Lung (tissue), 12 donors: Measurements from ENCODE around the gene FBXO28. TPM values are rescaled to one million over a fixed set of nuclear protein-coding genes. Genes with fewer than 3 reads are reported as not detected.

ENCODE experiments used
- ATAC-seq: fragments of 200-7000 bp; cut with Tn5 transposase; one replicate; pipeline ENCODE4 v1.9.1; 2020; ENCODE audit warnings: moderate number of reproducible peaks; ENCODE audit not compliant: insufficient read depth, low FRiP score
- DNase-seq, 3 donors: peaks; one replicate each; pipeline ENCODE4 v3.0.0-alpha.2; 2013 to 2017
- H3K27ac ChIP-seq, 2 donors: one replicate each; pipeline ENCODE4 v1.5.1; 2013; ENCODE audit warnings: mild to moderate bottlenecking in 2 of 2, moderate library complexity in 2 of 2, control low read depth in 1 of 2, inconsistent platforms in 1 of 2, low read depth in 1 of 2, low read length in 1 of 2
- H3K27me3 ChIP-seq, 3 donors: one replicate each; pipeline ENCODE4 v1.5.1; 2013; ENCODE audit warnings: low read length in 2 of 3; ENCODE audit not compliant: control insufficient read depth in 3 of 3, insufficient read depth in 3 of 3
- H3K36me3 ChIP-seq, 4 donors: one replicate each; pipeline ENCODE4 v1.5.1; 2013; ENCODE audit warnings: low read length in 4 of 4, mild to moderate bottlenecking in 1 of 4, moderate library complexity in 1 of 4; ENCODE audit not compliant: control insufficient read depth in 4 of 4, insufficient read depth in 4 of 4
- H3K4me1 ChIP-seq, 5 donors: one replicate each; pipeline ENCODE4 v1.5.1; 2013; ENCODE audit warnings: low read length in 5 of 5, mild to moderate bottlenecking in 2 of 5, moderate library complexity in 1 of 5; ENCODE audit not compliant: control insufficient read depth in 5 of 5, insufficient read depth in 5 of 5
- H3K4me3 ChIP-seq: one replicate; pipeline ENCODE4 v1.5.1; 2013; ENCODE audit warnings: mild to moderate bottlenecking, control low read depth, moderate library complexity
- H3K9ac ChIP-seq, 2 donors: one replicate each; pipeline ENCODE4 v1.5.1; 2013; ENCODE audit warnings: low read length in 2 of 2, control low read depth in 1 of 2; ENCODE audit not compliant: insufficient read depth in 1 of 2
- H3K9me3 ChIP-seq, 4 donors: one replicate each; pipeline ENCODE4 v1.5.1; 2013; ENCODE audit warnings: low read length in 3 of 4, mild to moderate bottlenecking in 1 of 4, moderate library complexity in 1 of 4; ENCODE audit not compliant: control insufficient read depth in 4 of 4, insufficient read depth in 3 of 4
- WGBS, 2 donors: extraction: QIAGEN DNeasy Blood & Tissue Kit; methylation state at CpG; one replicate each; pipeline ENCODE4 v1.1.7; 2013; 5-methylcytosine and 5-hydroxymethylcytosine counted together
- polyA plus RNA-seq, 2 donors: library from polyadenylated mRNA; stranded (reverse); fragments of 200-250 nt; gene quantifications; one replicate each; pipeline ENCODE4 v1.2.1, GENCODE V29; 2013
- total RNA-seq, 2 donors: library from RNA; depleted of rRNA in 1 of 2; stranded (reverse); fragments of >200 nt in 1 of 2; gene quantifications; one replicate each; pipeline ENCODE4 v1.2.1, GENCODE V29; 2014 to 2021
- TF ChIP-seq, protein P1 (sequence below): IDR thresholded peaks from 2 replicates; pipeline ENCODE4 v1.5.1; 2012; ENCODE audit warnings: mild to moderate bottlenecking; ENCODE audit errors: control extremely low read depth, extremely low read depth
- donor health status: control.
- donor health status: control.
- donor health status: Bipolar disorder and iron deficiency.
- donor health status: healthy.
- donor health status: DM: yes; HTN: yes; CAD: no.

The FBXO28 gene
- total and polyA plus RNA-seq, 4 donors = 10.1 to 41.5 (median 19.7) TPM

DNA sequence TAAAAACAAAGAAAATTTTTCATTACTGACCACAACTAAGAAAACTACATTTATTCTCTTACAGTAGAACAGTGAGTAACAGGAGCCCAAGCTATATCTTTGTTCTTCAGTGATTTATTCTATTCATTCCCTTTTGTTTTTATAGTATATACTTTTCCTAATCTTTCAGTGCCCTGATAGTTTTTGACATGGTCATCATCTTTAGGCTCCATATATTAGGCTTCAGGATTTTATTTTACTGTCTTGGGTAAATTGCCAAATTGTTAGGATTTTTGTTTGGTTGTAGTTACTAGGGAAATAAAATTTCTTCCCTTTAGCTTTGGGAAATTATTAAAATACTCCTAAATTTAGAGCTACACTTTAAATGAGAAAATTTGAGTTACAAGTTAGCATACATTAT lies 10.3 kb downstream of the FBXO28 start:
- H3K9me3 ChIP-seq = no peaks in the 10 kb centered on the region
- peaks cover 0 to 4% (median under 1%) of the 10 kb centered on the region in 4 donors for H3K36me3 ChIP-seq
- no peak overlapping the region for H3K27ac ChIP-seq
- peaks cover 0 to 2% (median 0%) of the 10 kb centered on the region in 5 donors for H3K4me1 ChIP-seq
- DNase-seq = no peak
- no peak overlapping the region for H3K4me3 ChIP-seq
- no peak overlapping the region for H3K9ac ChIP-seq
- ATAC-seq = no peak
- TF ChIP-seq, protein P1, sequence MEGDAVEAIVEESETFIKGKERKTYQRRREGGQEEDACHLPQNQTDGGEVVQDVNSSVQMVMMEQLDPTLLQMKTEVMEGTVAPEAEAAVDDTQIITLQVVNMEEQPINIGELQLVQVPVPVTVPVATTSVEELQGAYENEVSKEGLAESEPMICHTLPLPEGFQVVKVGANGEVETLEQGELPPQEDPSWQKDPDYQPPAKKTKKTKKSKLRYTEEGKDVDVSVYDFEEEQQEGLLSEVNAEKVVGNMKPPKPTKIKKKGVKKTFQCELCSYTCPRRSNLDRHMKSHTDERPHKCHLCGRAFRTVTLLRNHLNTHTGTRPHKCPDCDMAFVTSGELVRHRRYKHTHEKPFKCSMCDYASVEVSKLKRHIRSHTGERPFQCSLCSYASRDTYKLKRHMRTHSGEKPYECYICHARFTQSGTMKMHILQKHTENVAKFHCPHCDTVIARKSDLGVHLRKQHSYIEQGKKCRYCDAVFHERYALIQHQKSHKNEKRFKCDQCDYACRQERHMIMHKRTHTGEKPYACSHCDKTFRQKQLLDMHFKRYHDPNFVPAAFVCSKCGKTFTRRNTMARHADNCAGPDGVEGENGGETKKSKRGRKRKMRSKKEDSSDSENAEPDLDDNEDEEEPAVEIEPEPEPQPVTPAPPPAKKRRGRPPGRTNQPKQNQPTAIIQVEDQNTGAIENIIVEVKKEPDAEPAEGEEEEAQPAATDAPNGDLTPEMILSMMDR = no peak
- H3K27me3 ChIP-seq = no peaks in the 10 kb centered on the region

DNA sequence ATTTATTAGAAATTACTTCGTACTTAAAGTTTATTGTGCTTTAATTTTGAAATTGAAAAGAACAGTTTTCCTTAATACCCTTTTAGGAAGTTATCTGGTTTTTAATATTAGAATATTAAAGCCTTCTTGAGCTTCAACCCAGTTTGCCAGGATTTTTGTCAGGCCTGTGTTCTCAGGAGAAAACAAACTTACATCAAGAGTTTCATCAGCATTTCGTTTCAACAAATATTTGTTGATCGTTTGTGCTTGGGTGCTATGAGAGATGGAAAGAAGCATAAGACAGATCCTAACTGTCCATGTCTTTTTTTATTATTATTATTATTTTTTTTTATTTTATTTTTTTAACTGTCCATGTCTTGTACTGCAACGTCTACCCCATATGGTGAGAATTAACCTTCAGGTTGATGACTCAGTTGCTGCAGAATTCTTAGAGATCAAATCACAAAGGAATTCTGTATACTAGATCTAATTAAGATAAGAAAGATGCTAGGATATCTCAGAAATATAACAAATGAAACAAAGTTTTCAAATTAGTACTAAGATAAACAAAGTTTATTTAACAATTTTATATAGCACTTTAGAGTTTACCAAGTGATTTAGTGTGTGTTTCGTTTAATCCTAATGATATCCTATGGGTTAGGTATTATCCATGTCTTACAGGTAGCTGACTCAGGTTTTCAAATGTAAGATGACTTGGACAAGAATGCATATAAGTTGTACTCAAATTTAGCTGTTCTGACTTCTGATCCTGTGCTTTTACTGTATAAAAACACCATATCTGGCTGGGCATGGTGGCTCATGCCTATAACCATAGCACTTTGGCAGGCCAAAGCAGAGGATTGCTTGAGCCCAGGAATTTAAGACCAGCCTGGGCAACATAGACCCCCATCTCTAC lies 14.3 kb downstream of the FBXO28 start:
- Histone ChIP-seq H3K4me3 (no peak overlapping the region), H3K27ac (no peak overlapping the region), H3K4me1 (no peaks in the 10 kb centered on the region), H3K9me3 (peaks cover 0 to 4% (median 2%) of the 10 kb centered on the region in 4 donors), H3K36me3 (peaks cover 5 to 27% (median 18%) of the 10 kb centered on the region in 4 donors), H3K9ac (no peak overlapping the region), H3K27me3 (no peaks in the 10 kb centered on the region)
- TF ChIP-seq, protein P1 = no peak
- DNase-seq (no peak), ATAC-seq (no peak)
- 85 to 94% methylated on average over 5 of the region's 5 CpGs for whole genome bisulfite sequencing, 2 donors

DNA sequence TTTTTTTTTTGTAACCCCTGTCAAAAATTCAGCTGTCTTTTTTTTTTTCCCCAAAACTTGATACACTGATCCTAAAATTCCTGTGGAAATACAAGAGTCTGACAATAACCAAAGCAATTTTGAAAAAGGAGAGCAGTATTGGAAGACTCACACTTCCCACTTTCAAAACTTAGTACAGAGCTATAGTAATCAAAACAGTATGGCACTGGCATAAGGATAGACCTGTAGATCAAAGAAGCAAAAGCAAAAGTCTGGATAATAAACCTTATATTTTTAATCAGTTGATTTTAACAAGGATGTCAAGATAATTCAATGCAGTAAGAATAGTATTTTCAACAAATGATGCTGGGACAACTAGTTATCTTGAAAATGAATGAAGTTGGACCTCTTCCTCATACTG lies 17.3 kb downstream of the FBXO28 start:
- ATAC-seq (no peak), DNase-seq (no peak)
- TF ChIP-seq, protein P1 = no peak
- Histone ChIP-seq H3K27ac (no peak overlapping the region), H3K4me1 (no peaks in the 10 kb centered on the region), H3K9ac (no peak overlapping the region), H3K4me3 (no peak overlapping the region), H3K27me3 (no peaks in the 10 kb centered on the region), H3K36me3 (peaks cover 8 to 32% (median 19%) of the 10 kb centered on the region in 4 donors), H3K9me3 (peaks cover 0 to 4% (median 2%) of the 10 kb centered on the region in 4 donors)
